Peyer's patch (tissue), 4 donors: ENCODE results near the gene SPTB. TPM values are rescaled to one million over a fixed set of nuclear protein-coding genes. Genes with fewer than 3 reads are reported as not detected.

Experiments
- DNase-seq, 3 donors: peaks; one replicate each; pipeline ENCODE4 v3.0.0-alpha.2; 2017 to 2019
- H3K27ac ChIP-seq, 4 donors: fragments of 200-600 bp; sonication (generic); one replicate each; pipeline ENCODE4 v1.5.1; 2016 to 2019
- H3K27me3 ChIP-seq, 2 donors: fragments of 200-600 bp; sonication (generic); one replicate each; pipeline ENCODE4 v1.5.1; 2019
- H3K36me3 ChIP-seq, 3 donors: fragments of 200-600 bp; sonication (generic); one replicate each; pipeline ENCODE4 v1.5.1; 2016 to 2019
- H3K4me1 ChIP-seq, 4 donors: fragments of 200-600 bp; sonication (generic); one replicate each; pipeline ENCODE4 v1.5.1; 2016 to 2019
- H3K4me3 ChIP-seq, 4 donors: fragments of 200-600 bp; sonication (generic); 1 replicate in 3 of 4; 2 replicates in 1 of 4; pipeline ENCODE4 v1.5.1; 2016 to 2019; ENCODE audit warnings: mild to moderate bottlenecking in 1 of 4
- H3K9me3 ChIP-seq, 4 donors: fragments of 200-600 bp; sonication (generic); one replicate each; pipeline ENCODE4 v1.5.1; 2016 to 2019; ENCODE audit warnings: mild to moderate bottlenecking in 1 of 4
- CTCF ChIP-seq, 6 experiments: fragments of 450-650 bp in 4 of 6; fragments of 200-600 bp in 2 of 6; sonication (generic) in 1 of 6; IDR thresholded peaks; one replicate each; pipeline ENCODE4 v1.5.1; 2017 to 2019; ENCODE audit warnings: antibody characterized with exemption in 6 of 6, mild to moderate bottlenecking in 3 of 6, moderate library complexity in 1 of 6
- POLR2A ChIP-seq, 2 donors: fragments of 450-650 bp; IDR thresholded peaks; one replicate each; pipeline ENCODE4 v1.5.1; 2017; ENCODE audit warnings: antibody characterized with exemption in 2 of 2, mild to moderate bottlenecking in 2 of 2, moderate library complexity in 2 of 2
- total RNA-seq, 4 donors: library from RNA; depleted of rRNA; stranded (reverse); fragments of >200 nt; gene quantifications; one replicate each; pipeline ENCODE4 v1.1.0, GENCODE V29; 2016

SPTB gene
- total RNA-seq, 4 donors from 2014 or later = 0.57 to 2.5 (median 0.94) TPM; not detected in 1

DNA sequence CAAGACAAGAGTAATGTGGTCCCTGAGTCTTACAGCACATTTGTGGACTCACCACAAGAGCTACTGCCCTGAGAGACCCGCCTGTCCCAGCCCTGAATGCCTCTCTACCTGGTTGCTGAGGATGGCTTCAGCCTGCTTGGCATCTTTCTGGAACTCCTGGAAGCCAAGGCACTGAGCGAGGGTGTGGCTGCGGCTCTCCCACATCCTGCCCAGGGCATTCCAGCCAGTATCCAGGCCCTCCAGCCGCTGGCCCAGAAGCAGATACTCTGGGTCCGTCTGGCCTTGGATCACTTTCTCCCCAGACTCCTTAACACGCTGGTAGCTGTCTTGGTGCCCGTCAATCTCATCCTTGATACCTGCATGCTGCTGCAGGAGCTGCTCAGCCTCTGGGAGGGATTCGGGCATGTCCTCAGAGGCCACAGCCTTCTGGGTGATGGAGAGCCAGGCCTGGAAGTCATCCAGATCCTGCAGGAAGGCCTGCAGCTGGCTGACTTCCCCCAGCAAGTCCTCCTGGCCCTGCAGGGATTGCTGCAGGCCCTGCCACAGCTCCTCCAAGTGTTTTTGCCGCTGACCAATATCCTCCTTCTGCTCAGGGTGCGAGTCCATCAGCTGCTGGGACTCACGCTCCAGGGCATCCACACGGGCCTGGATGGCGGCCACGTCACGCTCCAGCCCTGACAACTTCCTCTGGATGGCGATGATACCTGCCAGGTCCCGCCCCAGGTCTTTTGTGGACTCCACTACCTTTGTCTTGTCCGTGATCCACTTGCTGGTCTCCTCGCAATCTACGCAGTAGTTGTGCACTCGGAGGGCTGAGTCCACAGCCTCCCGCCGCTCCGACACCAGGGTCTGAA lies 93.2 kb downstream of the SPTB start:
- no peak overlapping the region for H3K27ac ChIP-seq
- H3K27me3 ChIP-seq = no peaks in the 10 kb centered on the region
- H3K9me3 ChIP-seq = no peaks in the 10 kb centered on the region
- H3K4me1 ChIP-seq = no peaks in the 10 kb centered on the region
- no peak for DNase-seq
- no peak for TF ChIP-seq CTCF (IDR thresholded peaks at IDR 0.05)
- no peak for TF ChIP-seq POLR2A (IDR thresholded peaks at IDR 0.05)
- H3K4me3 ChIP-seq = no peak overlapping the region
- H3K36me3 ChIP-seq = no peaks in the 10 kb centered on the region

DNA sequence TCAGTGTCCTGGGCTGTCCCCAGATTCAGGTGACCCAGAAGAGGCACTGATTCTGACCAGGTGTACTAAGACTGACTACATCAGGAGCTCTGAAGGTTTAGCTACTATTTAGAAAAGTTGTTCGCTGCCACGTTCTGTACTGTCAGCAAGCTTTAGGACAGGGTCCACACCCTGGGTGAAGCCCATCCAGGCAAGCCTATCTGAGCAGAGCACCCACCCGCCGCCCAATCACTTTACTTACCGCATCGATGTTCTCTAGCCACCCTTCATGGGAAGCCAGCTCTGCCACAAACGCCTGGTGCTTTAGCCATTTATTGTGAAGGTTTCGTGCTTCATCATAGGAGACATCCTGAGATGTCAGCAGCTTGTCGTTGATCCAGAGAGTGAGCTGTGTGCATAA lies 95.7 kb downstream of the SPTB start:
- H3K27me3 ChIP-seq = no peaks in the 10 kb centered on the region
- H3K27ac ChIP-seq = no peak overlapping the region
- no peak for TF ChIP-seq CTCF (IDR thresholded peaks at IDR 0.05)
- no peak for TF ChIP-seq POLR2A (IDR thresholded peaks at IDR 0.05)
- H3K36me3 ChIP-seq = no peaks in the 10 kb centered on the region
- H3K4me3 ChIP-seq = no peak overlapping the region
- H3K4me1 ChIP-seq = no peaks in the 10 kb centered on the region
- no peaks in the 10 kb centered on the region for H3K9me3 ChIP-seq
- no peak for DNase-seq

DNA sequence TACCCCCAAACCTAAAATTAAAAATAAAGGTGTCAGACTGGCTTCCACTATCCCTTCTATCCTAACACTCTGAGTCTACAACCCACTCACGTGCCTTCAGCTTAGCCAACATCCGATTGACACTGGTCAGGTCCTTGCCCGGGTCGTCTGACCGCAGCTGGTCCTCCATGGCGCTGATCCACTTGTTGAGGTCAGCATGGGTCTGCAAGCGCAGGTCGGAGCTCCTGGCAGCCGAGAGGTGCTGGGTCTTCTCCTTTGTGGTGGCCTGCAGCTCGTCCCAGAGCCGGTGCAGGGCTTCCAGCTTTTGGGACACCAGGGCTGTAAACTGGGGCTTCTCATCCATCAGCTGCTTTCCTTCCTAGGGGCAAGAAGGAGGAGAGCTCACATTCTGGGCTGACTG lies 97.5 kb downstream of the SPTB start:
- no peaks in the 10 kb centered on the region for H3K27me3 ChIP-seq
- no peak overlapping the region for H3K4me3 ChIP-seq
- H3K36me3 ChIP-seq = no peaks in the 10 kb centered on the region
- no peak for DNase-seq
- no peak overlapping the region for H3K27ac ChIP-seq
- H3K4me1 ChIP-seq = no peaks in the 10 kb centered on the region
- no peak for TF ChIP-seq POLR2A (IDR thresholded peaks at IDR 0.05)
- TF ChIP-seq CTCF (IDR thresholded peaks at IDR 0.05) = no peak
- no peaks in the 10 kb centered on the region for H3K9me3 ChIP-seq

GRCh38 chr14:64779472-64779871 lies 100.2 kb downstream of the SPTB start:
- Histone ChIP-seq H3K27ac (no peak overlapping the region), H3K36me3 (no peaks in the 10 kb centered on the region), H3K4me1 (no peaks in the 10 kb centered on the region), H3K4me3 (no peak overlapping the region), H3K27me3 (no peaks in the 10 kb centered on the region), H3K9me3 (no peaks in the 10 kb centered on the region)
- TF ChIP-seq CTCF (IDR thresholded peaks at IDR 0.05) = no peak
- DNase-seq = no peak

DNA sequence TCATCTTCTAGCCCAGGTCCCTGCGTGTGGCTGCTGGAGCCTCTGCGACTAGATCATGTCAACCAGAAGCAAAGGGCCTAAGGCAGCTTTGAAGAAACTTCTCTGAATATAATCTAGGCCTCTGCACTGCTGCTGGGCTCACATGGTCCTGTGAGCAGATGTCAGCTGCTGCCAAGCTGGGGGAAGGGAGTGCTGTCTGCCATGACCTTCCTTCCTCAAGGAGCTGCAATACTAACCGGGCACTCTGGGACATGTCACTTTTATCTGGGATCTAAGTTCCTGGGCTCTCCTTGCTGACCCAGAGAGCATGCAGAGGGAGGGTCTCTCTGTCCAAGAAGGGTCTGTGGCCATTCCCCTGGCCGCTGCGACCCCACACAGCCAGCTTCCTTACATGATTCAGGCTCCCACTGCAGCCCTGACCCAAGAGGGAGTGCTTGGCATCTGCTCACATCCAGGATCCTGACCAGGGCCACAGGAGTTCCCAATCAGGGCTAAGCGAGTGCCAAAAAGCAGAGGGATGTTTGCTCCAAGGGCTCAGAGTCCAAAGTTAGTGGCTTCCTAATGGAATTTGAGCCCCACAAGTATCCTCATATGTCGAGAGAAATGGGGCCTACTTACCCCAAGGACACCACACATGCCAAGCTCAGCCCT lies 101.5 kb downstream of the SPTB start:
- no peak for DNase-seq
- Histone ChIP-seq H3K9me3 (no peaks in the 10 kb centered on the region), H3K4me3 (no peak overlapping the region), H3K27me3 (no peaks in the 10 kb centered on the region), H3K27ac (no peak overlapping the region), H3K36me3 (no peaks in the 10 kb centered on the region), H3K4me1 (no peaks in the 10 kb centered on the region)
- TF ChIP-seq CTCF (IDR thresholded peaks at IDR 0.05) (no peak), POLR2A (IDR thresholded peaks at IDR 0.05) (no peak)
